ENCODE measurements around the gene EEF2.
"Not testable (repeated sequence)": the region's sequence is repeated elsewhere in the genome, so short reads cannot be mapped to it uniquely, and the experiment has no call there.

The EEF2 gene

GRCh38 chr19:4014541-4015491 lies 29.6 kb upstream of the EEF2 start:
- no peak for DNase-seq (ENCODE audit: low spot score)

- DNase-seq (ENCODE audit: low spot score) = no peak
These were observed 28.8 kb upstream of the EEF2 start for GRCh38 chr19:4013886-4014540.

- no peak for DNase-seq (ENCODE audit: low spot score)
These were observed 27.8 kb upstream of the EEF2 start for GRCh38 chr19:4012975-4013634.

- DNase-seq (ENCODE audit: low spot score) = no peak
These were observed 27.1 kb upstream of the EEF2 start for GRCh38 chr19:4012092-4012974.

GRCh38 chr19:4011430-4011829 lies 26.2 kb upstream of the EEF2 start:
- not testable (repeated sequence) for DNase-seq (ENCODE audit: low spot score)

- DNase-seq (ENCODE audit: low spot score) = no peak
These were observed 25.5 kb upstream of the EEF2 start for GRCh38 chr19:4010808-4011110.

GRCh38 chr19:4009990-4010807 lies 24.9 kb upstream of the EEF2 start:
- DNase-seq (ENCODE audit: low spot score) = no peak

- peak; percentile 61 for DNase-seq (ENCODE audit: low spot score)
These were observed 22.7 kb upstream of the EEF2 start for GRCh38 chr19:4007836-4008539.

- DNase-seq (ENCODE audit: low spot score) = peak; percentile 100
These were observed 22.0 kb upstream of the EEF2 start, which contains the start of gene PIAS4 for GRCh38 chr19:4007021-4007835. PIAS4 (plus strand) TSS chr19:4007736; CDS start chr19:4007761, 25 bp downstream.

GRCh38 chr19:4005436-4005835 lies 20.2 kb upstream of the EEF2 start:
- DNase-seq (ENCODE audit: low spot score) = not testable (repeated sequence)

- not testable (repeated sequence) for DNase-seq (ENCODE audit: low spot score)
These were observed 15.5 kb upstream of the EEF2 start for GRCh38 chr19:4000798-4001197.

GRCh38 chr19:3998667-3999412 lies 13.6 kb upstream of the EEF2 start:
- DNase-seq (ENCODE audit: low spot score) = not testable (repeated sequence)

GRCh38 chr19:3995607-3996006 lies 10.3 kb upstream of the EEF2 start:
- no peak for DNase-seq (ENCODE audit: low spot score)

- DNase-seq (ENCODE audit: low spot score) = no peak
These were observed 5.5 kb upstream of the EEF2 start for GRCh38 chr19:3990815-3991117.

GRCh38 chr19:3987619-3988371 lies 2.5 kb upstream of the EEF2 start:
- DNase-seq (ENCODE audit: low spot score) = peak; percentile 90

- peak; percentile 73 for DNase-seq (ENCODE audit: low spot score)
These were observed 1.2 kb upstream of the EEF2 start for GRCh38 chr19:3986260-3987041.

GRCh38 chr19:3985643-3986259 lies 488 bp upstream of the EEF2 start:
- no peak for DNase-seq (ENCODE audit: low spot score)
